Measurements from ENCODE around the gene TBXA2R. TPM values are rescaled to one million over a fixed set of nuclear protein-coding genes. Genes with fewer than 3 reads are reported as not detected.

Gene TBXA2R
- total RNA-seq, 4 donors from 2014 or later = 0.32 to 0.85 (median 0.41) TPM

- no peak overlapping the region for H3K4me3 ChIP-seq
- H3K27me3 ChIP-seq = no peaks in the 10 kb centered on the region
- 97% methylated on average over 6 of the region's 15 CpGs for WGBS
- no peak for TF ChIP-seq EP300 (IDR thresholded peaks at IDR 0.05)
- no peak for TF ChIP-seq POLR2A (IDR thresholded peaks at IDR 0.05)
- no peak for TF ChIP-seq POLR2AphosphoS5 (IDR thresholded peaks at IDR 0.05)
- TF ChIP-seq CTCF (IDR thresholded peaks at IDR 0.05) = no peak
- no peak for DNase-seq (ENCODE audit: low spot score in 2 of 2)
- no peaks in the 10 kb centered on the region for H3K9me3 ChIP-seq
- H3K27ac ChIP-seq = no peak overlapping the region
- H3K36me3 ChIP-seq = peaks cover 53% of the 10 kb centered on the region
- peaks cover 32% of the 10 kb centered on the region for H3K4me1 ChIP-seq
Measured at GRCh38 chr19:3621689-3622088, 15.0 kb upstream of the TBXA2R start.

- WGBS = 80% methylated on average over 7 of the region's 24 CpGs
- peaks cover 59% of the 10 kb centered on the region for H3K36me3 ChIP-seq
- no peak for TF ChIP-seq POLR2A (IDR thresholded peaks at IDR 0.05)
- TF ChIP-seq CTCF (IDR thresholded peaks at IDR 0.05) = no peak
- no peak for TF ChIP-seq POLR2AphosphoS5 (IDR thresholded peaks at IDR 0.05)
Measured at GRCh38 chr19:3620817-3621547, 14.3 kb upstream of the TBXA2R start.

GRCh38 chr19:3620145-3620816, 13.6 kb upstream of the TBXA2R start:
- Histone ChIP-seq H3K27me3 (no peaks in the 10 kb centered on the region), H3K9me3 (no peaks in the 10 kb centered on the region), H3K27ac (no peak overlapping the region), H3K4me1 (peaks cover 23% of the 10 kb centered on the region), H3K36me3 (peaks cover 65% of the 10 kb centered on the region), H3K4me3 (no peak overlapping the region)
- 85% methylated on average over 18 of the region's 19 CpGs for WGBS
- TF ChIP-seq POLR2AphosphoS5 (IDR thresholded peaks at IDR 0.05) (no peak), POLR2A (IDR thresholded peaks at IDR 0.05) (no peak), CTCF (IDR thresholded peaks at IDR 0.05) (no peak), EP300 (IDR thresholded peaks at IDR 0.05) (no peak)
- DNase-seq (ENCODE audit: low spot score in 2 of 2) = no peak

More at GRCh38 chr19:3620817-3621547, 14.3 kb upstream of the TBXA2R start:
- Histone ChIP-seq H3K9me3 (no peaks in the 10 kb centered on the region), H3K27ac (no peak overlapping the region), H3K4me3 (no peak overlapping the region), H3K27me3 (no peaks in the 10 kb centered on the region), H3K4me1 (peaks cover 30% of the 10 kb centered on the region)
- DNase-seq (ENCODE audit: low spot score in 2 of 2) = no peak

GRCh38 chr19:3619631-3620012, 12.9 kb upstream of the TBXA2R start:
- Histone ChIP-seq H3K27ac (no peak overlapping the region), H3K9me3 (no peaks in the 10 kb centered on the region), H3K27me3 (no peaks in the 10 kb centered on the region), H3K4me1 (peaks cover 17% of the 10 kb centered on the region), H3K36me3 (peaks cover 72% of the 10 kb centered on the region), H3K4me3 (no peak overlapping the region)
- no peak for DNase-seq (ENCODE audit: low spot score in 2 of 2)
- 92% methylated on average over 11 of the region's 17 CpGs for WGBS
- TF ChIP-seq POLR2AphosphoS5 (IDR thresholded peaks at IDR 0.05) (no peak), POLR2A (IDR thresholded peaks at IDR 0.05) (no peak), CTCF (IDR thresholded peaks at IDR 0.05) (no peak), EP300 (IDR thresholded peaks at IDR 0.05) (no peak)

Measured in suprapubic skin (tissue), 4 donors.